Fibroblast of villous mesenchyme (primary cell): ENCODE measurements around the gene HMCN1. TPM values are rescaled to one million over a fixed set of nuclear protein-coding genes. Genes with fewer than 3 reads are reported as not detected.
A peak's percentile ranks its signal among the peaks of the same experiment; 100 is the strongest.

Experiments used
- DNase-seq: peaks from one replicate; pipeline ENCODE4 v3.0.0-alpha.2; 2010; ENCODE audit warnings: low read depth
- H3K4me3 ChIP-seq: 2 replicates; pipeline ENCODE4 v1.5.1; 2011; ENCODE audit warnings: low read depth, mild to moderate bottlenecking, low read length
- total RNA-seq: library from RNA; depleted of rRNA; stranded (reverse); fragments of >200 nt; gene quantifications from 2 replicates; pipeline ENCODE4 v1.2.3, GENCODE V29; 2012
- TF ChIP-seq, protein P1 (sequence below): IDR thresholded peaks from 2 replicates; pipeline ENCODE4 v1.5.1; 2012; ENCODE audit warnings: low read depth, mild to moderate bottlenecking, low read length; ENCODE audit not compliant: insufficient read depth

HMCN1 gene
- total RNA-seq, 1 donor, result 5.2 TPM

DNA sequence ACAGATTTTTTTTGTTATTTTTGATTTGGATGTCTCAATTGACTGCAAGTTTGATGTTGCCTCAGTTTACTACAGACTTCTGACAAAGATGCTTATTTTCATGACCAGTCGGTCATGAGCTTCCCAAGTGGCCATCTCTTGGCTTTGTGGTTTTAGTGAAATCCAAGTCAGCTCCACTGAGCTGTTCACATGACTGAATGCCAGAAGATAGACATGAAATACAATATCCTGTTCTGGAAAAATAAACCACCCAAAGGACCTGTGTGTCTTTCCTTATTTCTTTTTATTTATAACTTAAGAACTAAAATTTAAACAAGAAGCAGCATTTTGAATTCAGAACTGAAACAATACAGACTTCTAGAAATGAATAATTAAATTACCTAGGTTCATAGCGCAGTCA lies 89.3 kb downstream of the HMCN1 start:
- TF ChIP-seq, protein P1, sequence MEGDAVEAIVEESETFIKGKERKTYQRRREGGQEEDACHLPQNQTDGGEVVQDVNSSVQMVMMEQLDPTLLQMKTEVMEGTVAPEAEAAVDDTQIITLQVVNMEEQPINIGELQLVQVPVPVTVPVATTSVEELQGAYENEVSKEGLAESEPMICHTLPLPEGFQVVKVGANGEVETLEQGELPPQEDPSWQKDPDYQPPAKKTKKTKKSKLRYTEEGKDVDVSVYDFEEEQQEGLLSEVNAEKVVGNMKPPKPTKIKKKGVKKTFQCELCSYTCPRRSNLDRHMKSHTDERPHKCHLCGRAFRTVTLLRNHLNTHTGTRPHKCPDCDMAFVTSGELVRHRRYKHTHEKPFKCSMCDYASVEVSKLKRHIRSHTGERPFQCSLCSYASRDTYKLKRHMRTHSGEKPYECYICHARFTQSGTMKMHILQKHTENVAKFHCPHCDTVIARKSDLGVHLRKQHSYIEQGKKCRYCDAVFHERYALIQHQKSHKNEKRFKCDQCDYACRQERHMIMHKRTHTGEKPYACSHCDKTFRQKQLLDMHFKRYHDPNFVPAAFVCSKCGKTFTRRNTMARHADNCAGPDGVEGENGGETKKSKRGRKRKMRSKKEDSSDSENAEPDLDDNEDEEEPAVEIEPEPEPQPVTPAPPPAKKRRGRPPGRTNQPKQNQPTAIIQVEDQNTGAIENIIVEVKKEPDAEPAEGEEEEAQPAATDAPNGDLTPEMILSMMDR, result no peak
- no peak overlapping the region for H3K4me3 ChIP-seq
- DNase-seq, result peak; percentile 12

DNA sequence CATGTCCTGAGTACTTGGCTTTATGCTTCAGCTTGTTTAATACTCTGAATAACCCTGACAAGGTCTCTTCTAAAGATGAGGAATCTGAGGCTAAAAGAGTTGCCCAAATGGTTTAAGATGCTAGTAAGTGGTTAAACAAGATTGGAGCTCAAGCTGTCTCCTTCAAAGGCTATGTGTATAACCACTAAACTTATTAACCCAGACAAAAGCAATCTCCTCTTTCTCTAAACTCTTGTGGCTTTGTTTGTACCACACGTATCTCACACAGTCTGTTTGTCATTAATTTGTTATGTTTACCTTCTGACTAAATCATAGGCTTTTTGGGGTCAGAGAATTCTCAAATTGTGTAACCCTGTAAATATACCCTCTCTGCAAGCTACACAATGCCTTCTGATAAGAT lies 89.9 kb downstream of the HMCN1 start:
- TF ChIP-seq, protein P1, result no peak
- H3K4me3 ChIP-seq, result no peak overlapping the region
- DNase-seq, result no peak

DNA sequence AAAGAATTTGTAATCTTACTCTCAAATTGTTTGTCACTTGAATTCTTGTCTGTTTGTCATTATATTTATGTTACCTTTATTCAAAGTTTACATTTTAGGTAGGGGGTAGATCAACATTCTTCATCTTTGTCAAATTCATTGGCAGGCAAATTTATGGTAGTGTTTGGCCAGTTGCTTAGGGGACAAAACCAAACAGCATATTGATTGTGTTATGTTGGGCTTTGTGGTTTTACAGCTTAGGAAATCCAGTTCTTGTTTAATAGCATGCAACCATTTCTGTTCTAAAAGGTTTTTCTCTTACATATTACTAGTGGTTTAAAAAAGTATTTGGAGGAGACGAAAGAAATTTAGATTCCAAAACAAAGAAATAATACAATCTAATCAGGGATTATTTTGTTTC lies 91.4 kb downstream of the HMCN1 start:
- no peak overlapping the region for H3K4me3 ChIP-seq
- DNase-seq, result no peak
- TF ChIP-seq, protein P1, result no peak

DNA sequence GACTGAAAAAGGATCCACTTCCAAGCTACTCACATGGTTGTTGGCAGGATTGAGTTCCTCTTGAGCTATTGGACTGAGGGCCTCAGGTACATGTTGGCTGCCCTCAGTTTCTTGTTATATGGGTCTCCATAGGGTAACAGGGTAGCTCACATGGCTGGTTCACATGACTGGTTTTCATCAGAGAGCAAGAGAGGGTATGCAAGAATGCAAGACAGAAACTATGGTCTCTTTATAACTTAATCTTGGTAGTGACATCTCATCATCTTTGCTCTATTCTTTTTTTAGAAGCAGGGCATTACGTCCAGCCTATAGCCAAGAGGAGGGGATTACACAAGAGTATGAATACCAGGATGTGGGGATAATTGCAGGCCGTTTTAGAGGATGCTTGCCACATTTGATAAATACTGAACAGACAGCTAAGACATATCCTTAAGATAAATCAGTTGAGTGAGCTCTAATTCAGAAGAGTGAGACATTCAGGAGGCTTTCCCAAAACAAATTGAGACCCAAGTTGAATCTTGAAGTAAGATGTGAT lies 100.2 kb downstream of the HMCN1 start:
- DNase-seq, result no peak
- TF ChIP-seq, protein P1, result no peak
- H3K4me3 ChIP-seq, result no peak overlapping the region

DNA sequence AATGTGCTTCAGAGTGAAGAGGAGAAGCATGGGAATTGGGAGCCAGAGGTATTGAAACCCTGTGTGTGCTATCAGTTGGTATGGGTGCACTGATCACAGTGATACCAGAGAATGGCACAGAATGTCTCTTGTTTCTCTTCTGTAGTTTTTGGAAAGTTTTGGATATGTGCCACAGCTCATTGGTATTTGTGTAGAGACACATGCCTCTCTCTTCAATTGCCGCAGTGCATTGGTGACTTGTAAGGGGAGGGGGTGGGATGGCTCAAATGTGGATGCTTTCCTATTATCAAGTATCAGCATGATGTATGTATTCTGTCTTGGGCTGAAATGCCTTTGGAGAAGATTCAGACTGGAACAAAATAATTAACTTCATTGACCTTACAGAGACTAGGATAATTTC lies 101.0 kb downstream of the HMCN1 start:
- H3K4me3 ChIP-seq, result no peak overlapping the region
- TF ChIP-seq, protein P1, result no peak
- no peak for DNase-seq

DNA sequence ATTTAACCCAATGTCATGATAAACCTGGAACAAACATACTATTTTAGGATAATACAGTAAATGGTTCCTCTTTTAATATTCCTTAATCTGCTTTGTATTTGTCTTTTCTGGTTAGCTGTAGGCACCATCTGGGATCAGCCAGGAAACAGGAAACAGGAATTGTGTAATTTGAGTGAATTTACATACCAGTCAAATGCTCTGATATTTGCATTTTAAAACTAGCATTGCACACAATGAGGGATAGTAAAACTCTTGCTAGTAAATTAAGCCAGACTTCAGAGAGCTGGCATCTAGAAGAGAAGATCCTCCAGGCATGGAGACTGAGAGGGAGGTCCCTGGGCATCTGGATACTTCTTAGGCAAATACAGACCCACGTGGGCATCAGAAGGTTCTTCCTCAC lies 103.5 kb downstream of the HMCN1 start:
- DNase-seq, result peak; percentile 19
- H3K4me3 ChIP-seq, result no peak overlapping the region
- TF ChIP-seq, protein P1, result no peak

DNA sequence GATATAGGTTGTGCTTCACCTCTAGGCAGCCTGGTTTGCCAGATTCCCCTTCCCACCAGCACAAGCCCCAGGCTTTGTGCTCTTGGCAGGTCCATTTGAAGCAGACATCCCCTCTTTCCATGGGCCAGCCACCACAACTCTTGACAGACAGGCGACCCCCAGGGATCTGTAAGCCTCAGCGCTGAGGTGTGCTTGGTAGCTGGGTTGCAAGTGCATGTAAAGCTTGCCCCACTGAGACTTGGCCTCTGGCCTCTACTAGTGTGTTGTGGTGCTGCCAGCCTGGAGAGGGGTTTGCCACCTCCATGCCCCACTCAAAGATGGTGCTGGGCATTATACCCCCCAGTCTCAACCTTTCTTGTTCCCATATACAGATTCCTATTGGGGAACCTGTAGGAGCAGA lies 103.9 kb downstream of the HMCN1 start:
- TF ChIP-seq, protein P1, result no peak
- DNase-seq, result no peak
- no peak overlapping the region for H3K4me3 ChIP-seq
